GM12878 (cell line): ENCODE data around the gene PRKAG3.

ENCODE experiments used
- EGR1 ChIP-seq, 2 experiments: IDR thresholded peaks; 1 replicate in 1 of 2; 2 replicates in 1 of 2; pipeline ENCODE4 v1.6.1; 2011 to 2012; ENCODE audit warnings: low read depth in 2 of 2, low read length in 2 of 2, borderline replicate concordance in 1 of 2, mild to moderate bottlenecking in 1 of 2, moderate library complexity in 1 of 2
- KAT2A ChIP-seq: conservative IDR thresholded peaks from 2 replicates; pipeline ENCODE4 v1.6.1; 2011; ENCODE audit warnings: low read depth, low read length; ENCODE audit not compliant: control insufficient read depth
- POLR2AphosphoS5 ChIP-seq: IDR thresholded peaks from 2 replicates; pipeline ENCODE4 v1.6.1; 2011; ENCODE audit warnings: mild to moderate bottlenecking, low read length, inconsistent platforms
- SIX5 ChIP-seq: IDR thresholded peaks from 2 replicates; pipeline ENCODE4 v1.6.1; 2011; ENCODE audit warnings: mild to moderate bottlenecking, low read depth, low read length, moderate library complexity; ENCODE audit not compliant: severe bottlenecking
- TF ChIP-seq, protein P1 (sequence below), 3 experiments: IDR thresholded peaks in 2 of 3; conservative IDR thresholded peaks in 1 of 3; 2 replicates each; pipeline ENCODE4 v1.5.1; 2011; ENCODE audit warnings: low read depth in 3 of 3, low read length in 3 of 3, mild to moderate bottlenecking in 3 of 3, control low read depth in 2 of 3, moderate library complexity in 2 of 3, inconsistent platforms in 1 of 3, mixed read lengths in 1 of 3; ENCODE audit not compliant: control insufficient read depth in 2 of 3, insufficient read depth in 1 of 3; ENCODE audit errors: extremely low read depth in 1 of 3
- TF ChIP-seq, protein P2 (sequence below): IDR thresholded peaks from 2 replicates; pipeline ENCODE4 v1.6.1; 2012; ENCODE audit warnings: low read depth, low read length, improper control_type of control experiment

- TF ChIP-seq, protein P1, sequence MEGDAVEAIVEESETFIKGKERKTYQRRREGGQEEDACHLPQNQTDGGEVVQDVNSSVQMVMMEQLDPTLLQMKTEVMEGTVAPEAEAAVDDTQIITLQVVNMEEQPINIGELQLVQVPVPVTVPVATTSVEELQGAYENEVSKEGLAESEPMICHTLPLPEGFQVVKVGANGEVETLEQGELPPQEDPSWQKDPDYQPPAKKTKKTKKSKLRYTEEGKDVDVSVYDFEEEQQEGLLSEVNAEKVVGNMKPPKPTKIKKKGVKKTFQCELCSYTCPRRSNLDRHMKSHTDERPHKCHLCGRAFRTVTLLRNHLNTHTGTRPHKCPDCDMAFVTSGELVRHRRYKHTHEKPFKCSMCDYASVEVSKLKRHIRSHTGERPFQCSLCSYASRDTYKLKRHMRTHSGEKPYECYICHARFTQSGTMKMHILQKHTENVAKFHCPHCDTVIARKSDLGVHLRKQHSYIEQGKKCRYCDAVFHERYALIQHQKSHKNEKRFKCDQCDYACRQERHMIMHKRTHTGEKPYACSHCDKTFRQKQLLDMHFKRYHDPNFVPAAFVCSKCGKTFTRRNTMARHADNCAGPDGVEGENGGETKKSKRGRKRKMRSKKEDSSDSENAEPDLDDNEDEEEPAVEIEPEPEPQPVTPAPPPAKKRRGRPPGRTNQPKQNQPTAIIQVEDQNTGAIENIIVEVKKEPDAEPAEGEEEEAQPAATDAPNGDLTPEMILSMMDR (IDR thresholded peaks at IDR 0.05 in 2 of 3, conservative IDR thresholded peaks at IDR 0.05 in 1 of 3; ENCODE audit: control insufficient read depth in 2 of 3, extremely low read depth in 1 of 3, insufficient read depth in 1 of 3, low read depth in 3 of 3, low read length in 3 of 3) = no peak
- TF ChIP-seq SIX5 (no peak), POLR2AphosphoS5 (no peak), KAT2A (no peak), EGR1 (IDR thresholded peaks at IDR 0.05; ENCODE audit: borderline replicate concordance in 1 of 2, low read depth in 2 of 2, low read length in 2 of 2) (no peak)
- TF ChIP-seq, protein P2, sequence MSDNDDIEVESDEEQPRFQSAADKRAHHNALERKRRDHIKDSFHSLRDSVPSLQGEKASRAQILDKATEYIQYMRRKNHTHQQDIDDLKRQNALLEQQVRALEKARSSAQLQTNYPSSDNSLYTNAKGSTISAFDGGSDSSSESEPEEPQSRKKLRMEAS = no peak
Observed at GRCh38 chr2:218855305-218856166, 23.9 kb upstream of the PRKAG3 start.
